Measurements from ENCODE around the gene TUBB4B.
"Not testable (repeated sequence)": the region's sequence is repeated elsewhere in the genome, so short reads cannot be mapped to it uniquely, and the experiment has no call there.

The TUBB4B gene

DNA sequence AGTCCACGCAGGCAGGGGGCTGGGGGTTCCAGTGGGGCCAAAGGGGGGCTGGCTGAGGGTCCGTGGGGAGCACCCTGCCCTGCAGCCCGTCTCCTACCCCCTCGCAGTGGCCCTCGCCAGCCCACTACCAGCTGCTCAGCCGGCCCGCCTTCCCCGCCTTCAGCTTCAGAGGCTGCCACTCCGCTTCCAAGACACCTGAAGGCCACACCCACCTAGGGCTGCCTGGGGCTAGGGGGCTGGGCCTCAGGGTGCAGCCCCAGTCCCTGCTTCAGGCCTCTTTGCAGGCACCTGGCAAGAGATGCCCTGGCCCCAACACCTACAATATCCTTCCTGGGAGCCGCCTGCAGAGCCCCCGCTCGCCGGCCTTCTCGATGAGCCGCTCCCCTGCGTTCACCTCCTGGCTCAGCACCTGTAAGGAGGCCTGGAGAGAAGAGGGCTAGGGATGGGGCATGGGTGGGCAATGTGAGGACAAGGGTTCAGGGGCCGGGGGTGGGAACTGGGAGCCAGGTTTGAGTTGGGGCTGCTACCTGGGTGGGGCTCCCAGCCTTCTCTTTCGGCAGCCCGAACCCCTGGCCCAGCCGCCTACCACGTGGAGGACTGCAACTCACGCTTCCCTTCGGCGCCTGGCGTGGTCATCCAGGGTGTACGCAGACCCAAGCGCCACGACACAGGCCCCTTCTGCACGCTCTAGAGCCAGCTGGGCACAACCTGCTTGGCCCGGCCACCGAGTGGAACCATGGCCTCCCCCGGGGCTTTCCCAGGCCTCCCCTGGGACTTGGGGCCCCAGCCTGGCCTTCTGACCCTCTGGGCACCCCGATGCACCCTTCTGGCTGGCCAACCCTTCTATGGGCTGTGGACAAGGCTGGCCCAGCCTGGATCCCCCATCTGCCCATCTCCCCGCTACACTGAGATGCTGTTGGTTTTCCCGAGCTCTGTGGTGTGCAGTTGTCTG lies 11.7 kb downstream of the TUBB4B start:
- no peak for DNase-seq (ENCODE audit: low read depth)

- no peak for DNase-seq (ENCODE audit: low read depth)
These were observed 12.9 kb downstream of the TUBB4B start for GRCh38 chr9:137253717-137254623.

DNA sequence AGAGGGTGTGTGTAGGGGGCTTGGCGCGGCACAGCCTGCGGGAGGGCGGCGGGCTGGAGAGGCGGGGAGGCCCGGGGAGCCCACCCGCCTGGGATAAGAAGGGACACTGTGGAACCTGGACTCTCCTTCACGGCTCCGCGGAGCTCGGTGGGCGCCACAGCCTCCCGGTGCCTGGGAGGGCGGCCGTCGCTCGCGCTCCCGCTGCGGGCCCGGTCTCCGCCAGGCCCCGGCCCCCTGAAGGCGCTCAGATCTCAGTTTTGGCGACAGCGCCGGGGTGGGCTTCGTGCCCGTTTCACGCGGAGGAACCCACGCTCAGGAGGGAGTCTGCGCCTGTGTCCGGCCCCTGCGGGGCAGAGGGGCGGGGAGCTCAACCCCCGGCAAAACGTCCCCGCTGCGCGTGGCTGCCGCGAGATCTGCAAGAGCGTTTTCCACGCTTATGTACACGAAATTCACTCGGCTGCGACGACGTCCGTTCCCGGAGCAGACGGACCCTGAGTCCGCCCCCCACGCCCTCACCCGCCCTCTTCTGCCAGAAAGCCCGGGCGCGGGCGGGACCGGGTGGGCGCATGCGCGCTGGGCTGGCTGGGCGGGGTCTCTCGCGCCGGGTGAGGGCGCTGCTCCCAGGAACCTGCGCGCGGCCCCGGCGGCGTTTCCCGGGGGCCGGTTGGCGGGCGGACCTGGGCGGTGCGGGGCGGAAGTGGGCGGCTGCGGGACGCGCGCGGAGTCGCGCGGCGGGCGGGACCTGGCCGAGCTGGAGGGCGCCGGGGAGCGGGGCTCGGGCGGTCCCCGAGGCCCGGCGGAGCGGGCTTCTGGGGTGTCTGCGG lies 13.7 kb downstream of the TUBB4B start, which contains the start of gene NELFB:
TSS of gene NELFB (plus strand) at position 704 of the 824 bp plus-strand sequence.
- no peak for DNase-seq (ENCODE audit: low read depth)

GRCh38 chr9:137255448-137256114 lies 14.5 kb downstream of the TUBB4B start:
- DNase-seq (ENCODE audit: low read depth), result no peak

- no peak for DNase-seq (ENCODE audit: low read depth)
These were observed 15.3 kb downstream of the TUBB4B start for GRCh38 chr9:137256362-137256761.

DNA sequence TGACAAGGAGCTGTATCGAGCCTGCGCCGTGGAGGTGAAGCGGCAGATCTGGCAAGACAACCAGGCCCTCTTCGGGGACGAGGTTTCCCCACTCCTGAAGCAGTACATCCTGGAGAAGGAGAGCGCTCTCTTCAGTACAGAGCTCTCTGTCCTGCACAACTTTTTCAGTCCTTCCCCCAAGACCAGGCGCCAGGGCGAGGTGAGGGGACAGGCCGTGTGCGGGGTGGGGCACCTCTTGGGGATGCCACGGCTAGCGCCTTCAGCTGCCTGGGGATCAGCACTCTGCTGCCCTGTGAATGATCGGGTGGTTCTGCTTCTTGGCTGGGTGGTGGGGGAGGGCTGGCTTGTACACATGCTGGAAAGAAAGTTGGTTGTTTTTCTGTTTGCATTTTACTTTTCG lies 15.8 kb downstream of the TUBB4B start:
- no peak for DNase-seq (ENCODE audit: low read depth)

- not testable (repeated sequence) for DNase-seq (ENCODE audit: low read depth)
These were observed 21.3 kb downstream of the TUBB4B start for GRCh38 chr9:137262173-137262908.

- no peak for DNase-seq (ENCODE audit: low read depth)
These were observed 21.8 kb downstream of the TUBB4B start for GRCh38 chr9:137262909-137263285.

GRCh38 chr9:137263506-137263905 lies 22.4 kb downstream of the TUBB4B start:
- no peak for DNase-seq (ENCODE audit: low read depth)

- no peak for DNase-seq (ENCODE audit: low read depth)
These were observed 23.0 kb downstream of the TUBB4B start for GRCh38 chr9:137264067-137264466.

GRCh38 chr9:137265496-137266161 lies 24.5 kb downstream of the TUBB4B start:
- no peak for DNase-seq (ENCODE audit: low read depth)

GRCh38 chr9:137266162-137266527 lies 25.1 kb downstream of the TUBB4B start:
- no peak for DNase-seq (ENCODE audit: low read depth)

DNA sequence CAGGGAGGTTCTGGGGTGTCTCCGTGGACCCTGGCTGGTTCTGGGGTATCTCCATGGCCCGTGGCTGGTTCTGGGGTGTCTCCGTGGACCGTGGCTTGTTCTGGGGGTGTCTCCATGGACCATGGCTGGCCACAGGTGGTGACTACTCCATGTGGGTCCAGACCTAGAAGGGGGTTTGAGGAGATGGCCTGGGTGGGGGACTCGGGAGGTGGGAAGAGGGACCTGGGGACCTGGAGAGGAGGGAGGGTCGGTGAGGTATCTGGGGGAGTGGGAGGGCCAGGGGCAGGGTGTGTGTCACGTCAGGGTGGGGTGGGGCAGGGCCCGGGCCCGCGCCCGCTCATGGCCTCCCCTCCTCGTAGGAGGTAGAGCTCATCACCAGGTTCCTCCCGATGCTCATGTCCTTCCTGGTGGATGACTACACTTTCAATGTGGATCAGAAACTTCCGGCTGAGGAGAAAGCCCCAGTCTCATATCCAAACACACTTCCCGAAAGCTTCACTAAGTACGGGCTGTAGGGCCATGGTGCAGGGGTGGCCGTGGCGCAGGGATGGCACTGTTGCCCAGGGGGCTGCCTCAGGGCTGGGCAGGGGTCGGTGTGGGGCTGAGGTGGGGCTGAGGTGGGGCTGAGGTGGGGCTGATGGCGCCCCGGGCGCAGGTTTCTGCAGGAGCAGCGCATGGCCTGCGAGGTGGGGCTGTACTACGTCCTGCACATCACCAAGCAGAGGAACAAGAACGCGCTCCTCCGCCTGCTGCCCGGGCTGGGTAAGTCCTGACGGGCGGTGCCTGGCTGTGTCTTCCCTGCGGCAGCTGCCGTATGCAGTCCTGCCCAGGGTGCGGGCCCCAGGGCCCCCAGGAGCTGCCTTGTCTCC lies 25.7 kb downstream of the TUBB4B start:
- no peak for DNase-seq (ENCODE audit: low read depth)

DNA sequence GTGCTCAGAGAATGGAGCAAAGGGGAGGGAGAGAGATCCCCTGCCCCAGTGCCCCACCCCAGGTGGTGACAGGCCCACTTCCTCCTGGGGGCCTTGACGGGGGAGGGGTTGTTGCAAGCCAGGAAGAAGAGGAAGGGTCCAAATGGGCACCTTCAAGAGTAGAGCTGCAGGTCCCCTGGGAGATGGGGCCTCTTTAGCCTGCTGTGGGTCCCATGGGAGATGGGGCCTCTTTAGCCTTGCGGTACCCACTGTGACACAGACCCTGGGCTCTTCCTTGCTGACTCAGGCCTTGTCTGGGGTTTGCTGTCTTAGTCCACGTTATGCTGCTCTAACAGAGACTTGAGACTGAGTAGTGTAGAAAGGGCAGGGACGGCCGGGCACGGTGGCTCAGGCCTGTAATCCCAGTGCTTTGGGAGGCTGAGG lies 26.9 kb downstream of the TUBB4B start:
- DNase-seq (ENCODE audit: low read depth), result no peak

GRCh38 chr9:137268538-137269201 lies 27.6 kb downstream of the TUBB4B start:
- DNase-seq (ENCODE audit: low read depth), result no peak

GRCh38 chr9:137269231-137269772 lies 28.2 kb downstream of the TUBB4B start:
- no peak for DNase-seq (ENCODE audit: low read depth)

GRCh38 chr9:137270929-137271695 lies 30.0 kb downstream of the TUBB4B start:
- DNase-seq (ENCODE audit: low read depth), result no peak
